ENCODE data around the gene CES4A.
A peak's percentile ranks its signal among the peaks of the same experiment; 100 is the strongest.

Gene CES4A

GRCh38 chr16:66947302-66948065 lies 40.9 kb upstream of the CES4A start:
- DNase-seq (ENCODE audit: low spot score) (no peak), ATAC-seq (ENCODE audit: low read depth) (peak; percentile 70)
- peaks cover 5% of the 10 kb centered on the region for H3K36me3 ChIP-seq (ENCODE audit: low read depth)
- no peaks in the 10 kb centered on the region for H3K9me3 ChIP-seq (ENCODE audit: severe bottlenecking)
- peak overlapping the region; percentile 49 for H3K27ac ChIP-seq (ENCODE audit: poor library complexity, severe bottlenecking)
- H3K27me3 ChIP-seq (ENCODE audit: insufficient read depth, poor library complexity, severe bottlenecking), result no peaks in the 10 kb centered on the region
- H3K4me1 ChIP-seq (ENCODE audit: insufficient read depth, poor library complexity, severe bottlenecking), result no peaks in the 10 kb centered on the region
- H3K4me3 ChIP-seq (ENCODE audit: severe bottlenecking), result peak overlapping the region; percentile 25
- TF ChIP-seq CTCF (IDR thresholded peaks at IDR 0.05; ENCODE audit: poor library complexity, severe bottlenecking), result peak; percentile 95

- Histone ChIP-seq H3K9me3 (ENCODE audit: severe bottlenecking) (no peaks in the 10 kb centered on the region), H3K4me1 (ENCODE audit: insufficient read depth, poor library complexity, severe bottlenecking) (peaks cover 4% of the 10 kb centered on the region), H3K27me3 (ENCODE audit: insufficient read depth, poor library complexity, severe bottlenecking) (no peaks in the 10 kb centered on the region), H3K4me3 (ENCODE audit: severe bottlenecking) (peak overlapping the region; percentile 25), H3K36me3 (ENCODE audit: low read depth) (no peaks in the 10 kb centered on the region), H3K27ac (ENCODE audit: poor library complexity, severe bottlenecking) (peak overlapping the region; percentile 49)
- no peak for TF ChIP-seq CTCF (IDR thresholded peaks at IDR 0.05; ENCODE audit: poor library complexity, severe bottlenecking)
- DNase-seq (ENCODE audit: low spot score), result peak; percentile 78
- peak; percentile 78 for ATAC-seq (ENCODE audit: low read depth)
Observed at GRCh38 chr16:66948134-66948836, 40.1 kb upstream of the CES4A start.

GRCh38 chr16:66948837-66949225 lies 39.6 kb upstream of the CES4A start:
- ATAC-seq (ENCODE audit: low read depth), result peak; percentile 6; the same call in 2 of the 3 replicates
- Histone ChIP-seq H3K4me3 (ENCODE audit: severe bottlenecking) (peak overlapping the region; percentile 25), H3K27me3 (ENCODE audit: insufficient read depth, poor library complexity, severe bottlenecking) (no peaks in the 10 kb centered on the region), H3K9me3 (ENCODE audit: severe bottlenecking) (no peaks in the 10 kb centered on the region), H3K27ac (ENCODE audit: poor library complexity, severe bottlenecking) (peak overlapping the region; percentile 49), H3K4me1 (ENCODE audit: insufficient read depth, poor library complexity, severe bottlenecking) (peaks cover 10% of the 10 kb centered on the region), H3K36me3 (ENCODE audit: low read depth) (no peaks in the 10 kb centered on the region)
- no peak for TF ChIP-seq CTCF (IDR thresholded peaks at IDR 0.05; ENCODE audit: poor library complexity, severe bottlenecking)
- DNase-seq (ENCODE audit: low spot score), result no peak

- peaks cover 12% of the 10 kb centered on the region for H3K4me1 ChIP-seq (ENCODE audit: insufficient read depth, poor library complexity, severe bottlenecking)
- ATAC-seq (ENCODE audit: low read depth) (no peak), DNase-seq (ENCODE audit: low spot score) (no peak)
- H3K9me3 ChIP-seq (ENCODE audit: severe bottlenecking), result no peaks in the 10 kb centered on the region
- H3K27ac ChIP-seq (ENCODE audit: poor library complexity, severe bottlenecking), result no peak overlapping the region
- no peak overlapping the region for H3K4me3 ChIP-seq (ENCODE audit: severe bottlenecking)
- H3K27me3 ChIP-seq (ENCODE audit: insufficient read depth, poor library complexity, severe bottlenecking), result no peaks in the 10 kb centered on the region
- H3K36me3 ChIP-seq (ENCODE audit: low read depth), result no peaks in the 10 kb centered on the region
- TF ChIP-seq CTCF (IDR thresholded peaks at IDR 0.05; ENCODE audit: poor library complexity, severe bottlenecking), result no peak
Observed at GRCh38 chr16:66949472-66949871, 38.9 kb upstream of the CES4A start.

Data from RWPE2 (cell line).